ENCODE measurements around the gene EFCAB8.

Gene EFCAB8

DNA sequence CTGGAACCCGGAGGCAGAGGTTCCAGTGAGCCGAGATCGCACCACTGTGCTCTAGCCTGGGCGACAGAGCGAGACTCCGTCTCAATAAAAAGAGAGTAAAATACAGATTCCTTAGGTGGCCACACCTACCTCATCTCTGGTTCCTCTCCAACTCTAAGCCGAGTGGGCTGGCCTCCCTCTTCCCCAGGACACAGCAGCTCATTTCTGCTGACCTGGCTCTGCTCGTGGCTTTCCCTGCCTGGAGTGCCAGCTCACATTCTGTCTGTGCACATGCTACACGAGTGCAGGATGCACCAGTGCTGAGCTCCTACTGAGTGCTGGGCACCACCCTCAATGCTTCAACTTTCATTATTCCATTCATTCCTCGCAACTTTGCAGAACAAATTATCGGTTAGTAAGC, 28.8 kb downstream of the EFCAB8 start:
- Histone ChIP-seq H3K9me3 (ENCODE audit: insufficient read depth, low read length, severe bottlenecking) (no peaks in the 10 kb centered on the region), H3K4me1 (ENCODE audit: insufficient read depth, low read length) (no peaks in the 10 kb centered on the region), H3K27ac (ENCODE audit: low read length) (no peak overlapping the region), H3K27me3 (ENCODE audit: insufficient read depth, low read length, poor library complexity) (no peaks in the 10 kb centered on the region), H3K79me2 (ENCODE audit: insufficient read depth, low read length) (no peaks in the 10 kb centered on the region), H3K36me3 (ENCODE audit: insufficient read depth, low read length) (no peaks in the 10 kb centered on the region), H4K20me1 (ENCODE audit: insufficient read depth, low read length) (no peaks in the 10 kb centered on the region), H3K4me2 (ENCODE audit: insufficient read depth, low read length) (no peak overlapping the region), H3K4me3 (ENCODE audit: low read depth in 1 of 2, low read length in 2 of 2) (no peak overlapping the region), H2AFZ (ENCODE audit: low read depth, low read length) (no peak overlapping the region), H3K9ac (ENCODE audit: low read depth, low read length) (no peak overlapping the region)
- DNase-seq (no peak), ATAC-seq (ENCODE audit: insufficient read depth, low read depth) (no peak)
- TF ChIP-seq, protein P1, sequence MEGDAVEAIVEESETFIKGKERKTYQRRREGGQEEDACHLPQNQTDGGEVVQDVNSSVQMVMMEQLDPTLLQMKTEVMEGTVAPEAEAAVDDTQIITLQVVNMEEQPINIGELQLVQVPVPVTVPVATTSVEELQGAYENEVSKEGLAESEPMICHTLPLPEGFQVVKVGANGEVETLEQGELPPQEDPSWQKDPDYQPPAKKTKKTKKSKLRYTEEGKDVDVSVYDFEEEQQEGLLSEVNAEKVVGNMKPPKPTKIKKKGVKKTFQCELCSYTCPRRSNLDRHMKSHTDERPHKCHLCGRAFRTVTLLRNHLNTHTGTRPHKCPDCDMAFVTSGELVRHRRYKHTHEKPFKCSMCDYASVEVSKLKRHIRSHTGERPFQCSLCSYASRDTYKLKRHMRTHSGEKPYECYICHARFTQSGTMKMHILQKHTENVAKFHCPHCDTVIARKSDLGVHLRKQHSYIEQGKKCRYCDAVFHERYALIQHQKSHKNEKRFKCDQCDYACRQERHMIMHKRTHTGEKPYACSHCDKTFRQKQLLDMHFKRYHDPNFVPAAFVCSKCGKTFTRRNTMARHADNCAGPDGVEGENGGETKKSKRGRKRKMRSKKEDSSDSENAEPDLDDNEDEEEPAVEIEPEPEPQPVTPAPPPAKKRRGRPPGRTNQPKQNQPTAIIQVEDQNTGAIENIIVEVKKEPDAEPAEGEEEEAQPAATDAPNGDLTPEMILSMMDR (IDR thresholded peaks at IDR 0.05; ENCODE audit: borderline replicate concordance, extremely low read depth, low read length, poor library complexity, severe bottlenecking), result no peak
- no peak for TF ChIP-seq EZH2 (IDR thresholded peaks at IDR 0.05; ENCODE audit: borderline replicate concordance, low read depth, low read length, severe bottlenecking)

DNA sequence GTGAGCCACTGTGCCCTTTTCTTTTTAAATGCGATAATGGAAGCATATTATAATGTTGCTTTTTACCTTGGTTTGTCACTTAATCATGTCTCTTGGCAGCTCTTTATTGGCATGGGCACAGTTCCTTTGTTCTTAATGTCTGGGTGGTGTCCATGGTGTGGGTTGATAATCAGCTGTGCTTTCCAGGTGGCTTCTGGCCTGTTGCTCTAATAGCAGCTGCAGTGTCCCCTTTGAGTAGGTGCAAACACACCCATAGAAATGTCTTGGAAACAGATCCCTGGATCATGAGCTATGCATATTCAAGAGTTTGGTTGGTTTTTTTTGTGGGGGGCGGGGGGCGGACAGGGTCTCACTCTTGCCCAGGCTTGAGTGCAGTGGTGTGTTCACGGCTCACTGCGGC, 29.9 kb downstream of the EFCAB8 start:
- Histone ChIP-seq H3K79me2 (ENCODE audit: insufficient read depth, low read length) (no peaks in the 10 kb centered on the region), H3K9ac (ENCODE audit: low read depth, low read length) (no peak overlapping the region), H3K4me3 (ENCODE audit: low read depth in 1 of 2, low read length in 2 of 2) (no peak overlapping the region), H2AFZ (ENCODE audit: low read depth, low read length) (no peak overlapping the region), H3K27ac (ENCODE audit: low read length) (no peak overlapping the region), H3K4me2 (ENCODE audit: insufficient read depth, low read length) (no peak overlapping the region), H3K27me3 (ENCODE audit: insufficient read depth, low read length, poor library complexity) (no peaks in the 10 kb centered on the region), H3K4me1 (ENCODE audit: insufficient read depth, low read length) (no peaks in the 10 kb centered on the region), H3K36me3 (ENCODE audit: insufficient read depth, low read length) (no peaks in the 10 kb centered on the region), H4K20me1 (ENCODE audit: insufficient read depth, low read length) (no peaks in the 10 kb centered on the region), H3K9me3 (ENCODE audit: insufficient read depth, low read length, severe bottlenecking) (no peaks in the 10 kb centered on the region)
- DNase-seq (no peak), ATAC-seq (ENCODE audit: insufficient read depth, low read depth) (no peak)
- no peak for TF ChIP-seq EZH2 (IDR thresholded peaks at IDR 0.05; ENCODE audit: borderline replicate concordance, low read depth, low read length, severe bottlenecking)
- TF ChIP-seq, protein P1 (IDR thresholded peaks at IDR 0.05; ENCODE audit: borderline replicate concordance, extremely low read depth, low read length, poor library complexity, severe bottlenecking), result no peak

DNA sequence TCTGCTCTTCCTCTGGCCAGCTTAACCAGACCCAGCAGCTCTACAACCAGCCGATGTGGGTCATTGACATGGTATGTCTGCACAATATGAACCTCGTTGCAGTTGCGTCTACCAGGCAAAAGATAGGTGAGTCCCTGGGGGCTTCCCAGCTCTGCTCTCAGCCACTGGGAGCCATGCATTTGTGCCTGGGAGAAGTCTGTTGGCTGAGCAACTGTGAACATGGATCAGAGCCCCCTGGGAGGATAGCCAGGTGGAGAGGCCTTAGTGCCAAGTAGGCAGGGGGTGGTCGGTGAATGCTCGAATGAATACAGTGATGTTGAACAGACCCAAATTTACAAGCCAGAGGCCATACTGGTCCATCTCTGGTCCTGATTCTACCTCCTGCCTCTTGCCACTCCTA, 30.6 kb downstream of the EFCAB8 start:
- Histone ChIP-seq H3K36me3 (ENCODE audit: insufficient read depth, low read length) (no peaks in the 10 kb centered on the region), H3K9me3 (ENCODE audit: insufficient read depth, low read length, severe bottlenecking) (no peaks in the 10 kb centered on the region), H3K27ac (ENCODE audit: low read length) (no peak overlapping the region), H2AFZ (ENCODE audit: low read depth, low read length) (no peak overlapping the region), H3K4me1 (ENCODE audit: insufficient read depth, low read length) (no peaks in the 10 kb centered on the region), H3K27me3 (ENCODE audit: insufficient read depth, low read length, poor library complexity) (no peaks in the 10 kb centered on the region), H4K20me1 (ENCODE audit: insufficient read depth, low read length) (no peaks in the 10 kb centered on the region), H3K4me2 (ENCODE audit: insufficient read depth, low read length) (no peak overlapping the region), H3K79me2 (ENCODE audit: insufficient read depth, low read length) (no peaks in the 10 kb centered on the region), H3K9ac (ENCODE audit: low read depth, low read length) (no peak overlapping the region), H3K4me3 (ENCODE audit: low read depth in 1 of 2, low read length in 2 of 2) (no peak overlapping the region)
- no peak for TF ChIP-seq EZH2 (IDR thresholded peaks at IDR 0.05; ENCODE audit: borderline replicate concordance, low read depth, low read length, severe bottlenecking)
- TF ChIP-seq, protein P1 (IDR thresholded peaks at IDR 0.05; ENCODE audit: borderline replicate concordance, extremely low read depth, low read length, poor library complexity, severe bottlenecking), result no peak
- no peak for DNase-seq
- ATAC-seq (ENCODE audit: insufficient read depth, low read depth), result no peak

DNA sequence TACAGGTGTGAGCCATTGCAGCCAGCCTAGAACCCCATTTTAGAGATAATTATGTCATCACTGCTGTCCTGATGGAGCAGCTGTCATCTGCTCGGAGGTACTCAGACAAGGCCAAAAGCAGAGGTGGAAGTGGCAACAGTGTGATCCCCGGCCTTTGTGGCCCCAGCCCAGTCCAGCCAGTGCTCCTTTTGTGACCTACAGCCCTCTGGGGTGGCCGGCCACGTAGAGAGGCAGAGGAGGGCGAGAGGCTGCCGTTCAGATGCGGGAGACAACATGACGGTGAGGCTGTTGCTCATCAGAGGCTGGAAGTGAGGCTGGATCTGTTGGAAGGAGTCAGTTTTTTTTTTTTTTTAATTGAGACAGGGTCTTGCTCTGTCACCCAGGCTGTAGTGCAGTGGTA, 32.8 kb downstream of the EFCAB8 start:
- Histone ChIP-seq H3K27ac (ENCODE audit: low read length) (no peak overlapping the region), H2AFZ (ENCODE audit: low read depth, low read length) (no peak overlapping the region), H3K4me2 (ENCODE audit: insufficient read depth, low read length) (no peak overlapping the region), H3K79me2 (ENCODE audit: insufficient read depth, low read length) (no peaks in the 10 kb centered on the region), H3K4me3 (ENCODE audit: low read depth in 1 of 2, low read length in 2 of 2) (no peak overlapping the region), H3K4me1 (ENCODE audit: insufficient read depth, low read length) (no peaks in the 10 kb centered on the region), H4K20me1 (ENCODE audit: insufficient read depth, low read length) (no peaks in the 10 kb centered on the region), H3K9ac (ENCODE audit: low read depth, low read length) (no peak overlapping the region), H3K9me3 (ENCODE audit: insufficient read depth, low read length, severe bottlenecking) (no peaks in the 10 kb centered on the region), H3K36me3 (ENCODE audit: insufficient read depth, low read length) (no peaks in the 10 kb centered on the region), H3K27me3 (ENCODE audit: insufficient read depth, low read length, poor library complexity) (no peaks in the 10 kb centered on the region)
- TF ChIP-seq EZH2 (IDR thresholded peaks at IDR 0.05; ENCODE audit: borderline replicate concordance, low read depth, low read length, severe bottlenecking), result no peak
- TF ChIP-seq, protein P1 (IDR thresholded peaks at IDR 0.05; ENCODE audit: borderline replicate concordance, extremely low read depth, low read length, poor library complexity, severe bottlenecking), result no peak
- DNase-seq (no peak), ATAC-seq (ENCODE audit: insufficient read depth, low read depth) (no peak)

All from DND-41 (cell line).